Fibroblast of skin of left quadriceps (primary cell): ENCODE data around the gene CSDE1.
"Not testable (repeated sequence)": the region's sequence is repeated elsewhere in the genome, so short reads cannot be mapped to it uniquely, and the experiment has no call there.

Experiments
- DNase-seq, 2 experiments: peaks; one replicate each; pipeline ENCODE4 v3.0.0-alpha.2; 2013; ENCODE audit warnings: low read depth in 2 of 2

The CSDE1 gene

DNA sequence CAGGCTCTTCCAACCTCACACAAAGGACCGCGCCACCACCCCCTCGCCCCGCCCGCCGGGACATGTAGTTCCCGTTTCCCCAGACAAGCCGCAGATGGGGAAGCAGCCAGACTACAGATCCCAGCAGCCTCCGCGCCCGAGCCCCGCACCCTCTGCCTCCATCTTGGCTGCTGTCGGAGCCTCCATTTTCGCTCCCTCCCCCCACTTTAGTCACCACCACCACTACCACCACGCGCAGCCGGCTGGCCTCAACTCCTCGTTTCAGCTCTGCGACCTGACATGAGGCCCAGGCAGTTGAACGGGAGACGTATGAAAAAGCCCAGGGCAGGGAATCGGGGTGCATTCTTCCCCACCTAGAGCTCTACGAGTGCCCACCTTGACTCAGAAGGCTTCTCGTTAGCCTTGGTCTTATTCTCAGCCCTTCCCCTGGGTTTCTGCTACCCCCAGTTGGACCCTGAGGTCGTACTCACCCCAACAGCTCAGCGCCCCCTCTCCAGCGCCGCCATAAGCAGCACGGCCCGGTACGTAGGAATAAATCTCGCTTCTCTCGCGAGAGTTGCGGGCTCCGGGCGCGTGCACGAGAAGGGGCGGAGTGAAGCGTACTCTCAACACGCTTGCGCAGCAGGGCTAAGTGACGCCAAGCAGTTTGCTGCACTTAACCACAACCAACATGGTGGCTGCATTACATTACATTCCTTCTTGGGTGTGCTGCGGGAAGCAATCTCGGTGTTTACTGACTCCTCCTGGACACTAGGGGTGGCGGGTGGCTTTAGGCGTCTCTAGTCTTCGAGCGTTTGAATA is at the start of gene CSDE1:
Gene CSDE1 (minus strand): TSS at position 530 of the 801 bp plus-strand sequence. CDS start 18,094 bp downstream, outside the sequence.
- peak; percentile 98 for DNase-seq

DNA sequence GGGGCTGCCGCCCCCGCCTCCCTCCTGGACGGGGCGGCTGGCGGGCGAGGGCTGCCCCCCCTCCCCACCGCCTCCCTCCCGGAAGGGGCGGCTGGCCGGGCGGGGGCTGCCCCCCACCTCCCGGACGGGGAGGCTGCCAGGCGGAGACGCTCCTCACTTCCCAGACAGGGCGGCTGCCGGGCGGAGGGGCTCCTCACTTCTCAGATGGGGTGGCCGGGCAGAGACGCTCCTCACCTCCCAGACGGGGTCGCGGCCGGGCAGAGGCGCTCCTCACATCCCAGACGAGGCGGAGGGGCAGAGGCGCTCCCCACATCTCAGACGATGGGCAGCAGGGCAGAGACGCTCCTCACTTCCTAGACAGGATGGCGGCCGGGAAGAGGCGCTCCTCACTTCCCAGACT is 46.7 kb upstream of the CSDE1 start:
- DNase-seq, result not testable (repeated sequence)

DNA sequence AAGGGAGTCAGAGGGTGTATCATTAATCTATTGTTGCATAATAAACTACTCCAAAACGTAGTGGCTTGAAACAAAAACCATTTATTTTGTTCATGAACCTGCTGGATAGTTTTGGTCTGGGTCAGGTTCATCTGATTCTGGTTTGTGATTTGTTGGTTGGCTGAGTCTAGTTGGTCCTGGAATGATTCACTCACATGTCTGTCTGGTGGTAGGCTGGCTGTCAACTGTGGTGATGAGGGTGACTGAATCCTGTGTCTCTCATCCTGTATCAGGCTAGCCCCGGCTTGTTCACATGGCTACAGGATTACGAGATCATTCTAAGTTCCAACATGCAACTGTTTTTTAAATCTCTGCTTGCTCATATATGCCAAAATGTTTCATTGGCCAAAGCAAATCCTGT is 45.2 kb upstream of the CSDE1 start:
- no peak for DNase-seq

GRCh38 chr1:114794038-114794437 is 36.3 kb upstream of the CSDE1 start:
- DNase-seq, result no peak

GRCh38 chr1:114790581-114790980 is 32.8 kb upstream of the CSDE1 start:
- DNase-seq, result not testable (repeated sequence)

- not testable (repeated sequence) for DNase-seq
Measured at GRCh38 chr1:114786440-114786839, 28.7 kb upstream of the CSDE1 start.

- DNase-seq, result no peak
Measured at GRCh38 chr1:114782476-114782875, 24.7 kb upstream of the CSDE1 start.

- DNase-seq, result peak; percentile 77 to 82
Measured at GRCh38 chr1:114780344-114781226, 22.8 kb upstream of the CSDE1 start, which contains the start of gene SIKE1. SIKE1 (minus strand) TSS chr1:114780685; CDS start chr1:114780607, 78 bp downstream.

- DNase-seq, result no peak
Measured at GRCh38 chr1:114779722-114780121, 21.9 kb upstream of the CSDE1 start.

GRCh38 chr1:114776726-114777125 is 18.9 kb upstream of the CSDE1 start:
- DNase-seq, result not testable (repeated sequence)

DNA sequence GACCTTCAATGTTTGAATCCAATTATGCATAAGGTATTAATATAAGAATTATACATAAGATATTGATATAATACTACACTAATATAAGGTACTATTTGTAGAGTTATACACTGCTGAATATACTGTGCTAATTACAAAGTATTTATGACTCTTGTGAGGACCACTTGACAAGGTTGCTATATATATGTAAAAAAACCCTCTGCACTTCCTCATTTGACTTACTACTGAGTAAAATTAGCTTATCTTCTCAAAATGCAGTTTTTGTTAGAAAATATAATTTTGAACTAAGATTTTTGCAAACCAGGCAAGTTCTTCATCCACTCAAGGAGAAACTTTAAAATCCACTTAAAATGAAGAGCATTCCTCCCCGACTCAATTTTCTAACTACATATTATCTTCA is 14.2 kb upstream of the CSDE1 start:
- no peak for DNase-seq

DNA sequence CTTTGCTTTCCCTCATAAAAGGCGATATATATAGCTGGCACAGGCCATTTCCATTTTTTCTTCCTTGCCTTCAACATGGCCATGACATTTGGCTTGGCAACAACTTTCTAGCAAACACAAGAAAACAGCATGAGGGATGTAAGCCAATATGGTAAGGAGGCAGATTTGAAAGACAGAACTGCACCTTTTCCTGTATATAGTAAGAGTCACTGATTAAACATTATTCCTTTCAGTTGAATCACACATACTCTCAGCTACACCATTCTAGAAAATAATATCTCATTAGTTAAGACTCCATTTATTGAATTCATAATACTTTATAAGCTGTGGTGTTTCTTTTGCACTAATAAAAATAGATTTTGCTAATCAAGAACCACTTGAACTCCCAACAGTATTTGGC is 13.2 kb upstream of the CSDE1 start:
- DNase-seq, result no peak

DNA sequence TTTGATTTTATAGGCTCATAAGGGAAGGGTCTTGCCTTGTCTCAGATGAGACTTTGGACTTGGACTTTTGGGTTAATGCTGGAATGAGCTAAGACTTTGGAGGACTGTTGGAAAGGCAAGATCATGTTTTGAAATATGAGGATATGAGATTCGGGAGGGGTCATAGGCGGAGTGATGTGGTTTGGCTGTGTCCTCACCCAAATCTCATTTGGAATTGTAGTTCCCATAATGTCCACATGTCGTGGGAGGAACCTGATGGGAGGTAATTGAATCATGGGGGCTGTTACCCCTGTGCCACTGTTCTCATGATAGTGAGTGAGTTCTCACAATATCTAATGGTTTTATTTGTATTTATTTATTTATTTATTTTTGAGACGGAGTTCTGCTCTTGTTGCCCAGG is 6.9 kb upstream of the CSDE1 start:
- no peak for DNase-seq

- peak in 1 of 2 experiments; percentile 11 for DNase-seq
Measured at GRCh38 chr1:114758256-114758832, 560 bp upstream of the CSDE1 start.

DNA sequence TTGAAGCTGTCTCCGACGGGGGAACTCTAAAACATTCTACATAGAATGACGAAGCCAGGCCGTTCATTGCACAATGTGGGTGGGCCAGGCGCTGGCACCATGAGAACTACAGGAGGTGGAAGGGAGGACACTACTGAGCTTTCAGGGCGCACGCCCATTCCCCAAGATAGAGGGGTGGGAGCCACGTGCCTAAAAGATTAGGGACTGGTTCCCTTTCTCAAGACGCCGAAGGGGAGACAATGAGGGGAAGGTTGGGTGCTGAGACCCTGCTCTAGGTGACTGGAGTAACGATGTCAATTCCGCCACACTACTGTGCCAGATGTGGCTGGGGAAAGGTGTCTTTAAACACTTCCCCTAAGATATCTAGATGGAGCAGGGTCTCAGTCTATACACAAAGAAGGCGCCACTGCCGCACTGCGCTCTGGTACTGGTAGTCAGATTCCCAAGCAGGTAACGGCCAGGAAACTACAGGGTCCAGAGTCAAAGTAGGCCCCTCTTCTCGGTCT is 782 bp downstream of the CSDE1 start:
- peak in 1 of 2 experiments; percentile 20 for DNase-seq

- no peak for DNase-seq
Measured at GRCh38 chr1:114756009-114756892, 1.5 kb downstream of the CSDE1 start.

DNA sequence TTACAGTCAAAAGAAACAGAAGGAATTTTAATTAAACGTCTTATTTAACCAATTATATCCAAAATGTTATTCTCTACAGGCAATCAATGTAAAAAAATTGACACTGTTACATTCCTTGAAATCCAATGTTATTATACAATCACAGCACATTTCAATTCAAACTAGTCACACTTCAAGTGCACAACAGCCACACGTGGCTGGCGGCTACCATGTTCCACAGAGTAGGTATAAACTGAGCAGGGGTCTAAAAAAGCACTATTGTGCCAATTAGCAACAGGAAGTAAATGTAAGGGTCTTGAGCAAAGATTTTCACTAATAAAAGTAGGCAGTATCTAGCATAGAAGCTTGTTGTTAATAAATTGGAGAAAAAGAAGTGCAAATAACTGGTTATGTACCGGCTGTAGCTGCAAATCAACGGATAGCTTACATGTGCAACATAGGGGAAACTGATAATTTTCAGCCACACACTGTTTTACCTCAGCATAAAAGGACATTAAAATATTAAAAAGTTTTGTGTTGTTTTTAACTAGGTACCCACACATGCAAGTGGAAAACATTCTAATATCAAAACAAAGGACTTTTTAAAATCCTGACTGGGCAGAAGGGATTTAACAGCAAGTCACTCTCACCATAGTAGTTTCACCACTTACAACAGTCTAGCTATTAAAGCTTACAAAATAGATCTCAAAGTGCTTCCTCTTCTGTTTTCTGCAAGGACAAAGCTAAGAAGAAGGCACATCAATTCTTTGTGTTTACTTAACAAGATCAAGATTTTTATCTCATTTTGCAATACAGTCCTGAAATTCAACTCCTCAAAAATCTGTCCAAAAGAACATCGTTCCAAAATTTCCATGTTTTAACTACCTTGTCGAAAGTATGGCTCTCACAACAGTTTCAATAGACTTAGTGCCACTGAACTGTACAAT is 2.5 kb downstream of the CSDE1 start:
- DNase-seq, result peak in 1 of 2 experiments; percentile 3

DNA sequence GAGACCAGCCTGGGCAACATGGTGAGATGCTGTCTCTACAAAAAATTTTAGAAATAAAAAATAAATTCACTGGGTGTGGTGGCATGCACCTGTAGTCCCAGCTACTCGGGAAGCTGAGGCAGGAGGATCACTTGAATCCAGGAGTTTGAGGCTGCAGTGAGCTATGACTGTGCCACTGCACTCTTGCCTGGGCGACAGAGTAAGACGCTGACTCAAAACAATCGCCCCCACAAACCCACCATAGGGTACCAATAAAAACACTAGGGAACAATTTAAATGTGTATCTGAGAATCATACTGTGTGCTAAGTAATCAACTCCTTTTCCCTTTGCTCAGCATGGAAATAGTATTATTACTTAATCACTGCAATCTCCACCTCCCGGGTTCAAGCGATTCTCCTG is 4.1 kb downstream of the CSDE1 start:
- not testable (repeated sequence) for DNase-seq

GRCh38 chr1:114753143-114753542 is 4.6 kb downstream of the CSDE1 start:
- DNase-seq, result no peak

- DNase-seq, result no peak
Measured at GRCh38 chr1:114750780-114751179, 7.0 kb downstream of the CSDE1 start.
